Loucy (cell line): ENCODE data around the gene UGT2B7.
"Not testable (repeated sequence)": the region's sequence is repeated elsewhere in the genome, so short reads cannot be mapped to it uniquely, and the experiment has no call there.

Experiments used
- H2AFZ ChIP-seq: fragments of 200-600 bp; sonication (generic); 2 replicates; pipeline ENCODE4 v1.6.0; 2016; ENCODE audit warnings: antibody characterized with exemption, mild to moderate bottlenecking, low read length, moderate library complexity
- H3F3A ChIP-seq: fragments of 200-600 bp; 2 replicates; pipeline ENCODE4 v1.6.0; 2016; ENCODE audit warnings: antibody characterized with exemption, low read depth, mild to moderate bottlenecking
- H3K27me3 ChIP-seq: fragments of 200-600 bp; sonication (generic); 2 replicates; pipeline ENCODE4 v1.6.1; 2014; ENCODE audit warnings: low read length, mild to moderate bottlenecking; ENCODE audit not compliant: insufficient read depth, poor library complexity, severe bottlenecking
- H3K36me3 ChIP-seq: fragments of 200-600 bp; sonication (generic); 2 replicates; pipeline ENCODE4 v1.6.1; 2016; ENCODE audit warnings: low read length; ENCODE audit not compliant: insufficient read depth
- H3K4me1 ChIP-seq: fragments of 200-600 bp; sonication (generic); 2 replicates; pipeline ENCODE4 v1.5.1; 2014; ENCODE audit warnings: low read length, mild to moderate bottlenecking; ENCODE audit not compliant: insufficient read depth, poor library complexity, severe bottlenecking
- H3K4me2 ChIP-seq: fragments of 200-600 bp; sonication (generic); 2 replicates; pipeline ENCODE4 v1.6.0; 2014; ENCODE audit warnings: antibody characterized with exemption, low read length, low read depth, mild to moderate bottlenecking; ENCODE audit not compliant: poor library complexity, severe bottlenecking
- H3K4me3 ChIP-seq: fragments of 200-600 bp; sonication (generic); 2 replicates; pipeline ENCODE4 v1.5.1; 2014; ENCODE audit warnings: low read length, mild to moderate bottlenecking, mixed read lengths; ENCODE audit not compliant: poor library complexity, severe bottlenecking
- H3K79me2 ChIP-seq: fragments of 200-600 bp; sonication (generic); 2 replicates; pipeline ENCODE4 v1.6.1; 2014; ENCODE audit warnings: low read length; ENCODE audit not compliant: insufficient read depth
- H3K9ac ChIP-seq: fragments of 200-600 bp; sonication (generic); 2 replicates; pipeline ENCODE4 v1.6.0; 2014; ENCODE audit warnings: mild to moderate bottlenecking, low read depth, low read length, moderate library complexity; ENCODE audit not compliant: poor library complexity, severe bottlenecking
- H3K9me2 ChIP-seq: fragments of 200-600 bp; sonication (generic); replicated peaks from 2 replicates; pipeline ENCODE4 v1.6.1; 2016; ENCODE audit warnings: low read depth, low read length, mixed read lengths
- H3K9me3 ChIP-seq: fragments of 200-600 bp; sonication (generic); 2 replicates; pipeline ENCODE4 v1.6.1; 2014; ENCODE audit warnings: mild to moderate bottlenecking, antibody characterized with exemption, low read length, low read depth; ENCODE audit not compliant: insufficient read depth
- H4K20me1 ChIP-seq: fragments of 200-600 bp; sonication (generic); 2 replicates; pipeline ENCODE4 v1.6.0; 2014; ENCODE audit warnings: antibody characterized with exemption, low read length, mild to moderate bottlenecking; ENCODE audit not compliant: insufficient read depth, poor library complexity, severe bottlenecking
- CTCF ChIP-seq: fragments of 200-600 bp; sonication (generic); conservative IDR thresholded peaks from 2 replicates; pipeline ENCODE4 v1.5.1; 2014; ENCODE audit warnings: mild to moderate bottlenecking, antibody characterized with exemption, low read length
- EZH2phosphoT487 ChIP-seq: fragments of 200-600 bp; IDR thresholded peaks from 2 replicates; pipeline ENCODE4 v1.6.1; 2018; ENCODE audit warnings: antibody characterized with exemption, mild to moderate bottlenecking, moderate library complexity, borderline replicate concordance

The UGT2B7 gene

GRCh38 chr4:69096111-69096656 is at the start of gene UGT2B7:
TSS of gene UGT2B7 (plus strand) at chr4:69096474. CDS start at chr4:69096521, 47 bp downstream.
- Histone ChIP-seq H3K9me3 (no peaks in the 10 kb centered on the region), H2AFZ (no peak within 1 kb of the TSS), H3K9ac (no peak within 1 kb of the TSS), H3K27me3 (no peaks in the 10 kb centered on the region), H3K4me3 (no peak within 1 kb of the TSS), H3F3A (no peaks in the 10 kb centered on the region), H3K4me1 (no peaks in the 10 kb centered on the region), H3K9me2 (no peaks in the 10 kb centered on the region), H4K20me1 (no peaks in the 10 kb centered on the region), H3K4me2 (no peak within 1 kb of the TSS), H3K36me3 (no peaks in the 10 kb centered on the region), H3K79me2 (no peaks in the 10 kb centered on the region)
- no peak for TF ChIP-seq EZH2phosphoT487
- no peak for TF ChIP-seq CTCF

- no peaks in the 10 kb centered on the region for H3K4me1 ChIP-seq
- no peaks in the 10 kb centered on the region for H3K9me3 ChIP-seq
- no peaks in the 10 kb centered on the region for H3K9me2 ChIP-seq
- TF ChIP-seq CTCF: no peak
- no peak for TF ChIP-seq EZH2phosphoT487
- no peak overlapping the region for H3K4me3 ChIP-seq
- H3K36me3 ChIP-seq: no peaks in the 10 kb centered on the region
- H3K27me3 ChIP-seq: no peaks in the 10 kb centered on the region
- no peak overlapping the region for H2AFZ ChIP-seq
- H3K4me2 ChIP-seq: no peak overlapping the region
- H3K79me2 ChIP-seq: no peaks in the 10 kb centered on the region
- no peaks in the 10 kb centered on the region for H3F3A ChIP-seq
- no peaks in the 10 kb centered on the region for H4K20me1 ChIP-seq
- no peak overlapping the region for H3K9ac ChIP-seq
These were observed 46.4 kb upstream of the UGT2B7 start for GRCh38 chr4:69049860-69050259.

- not testable (repeated sequence) for H3K9me2 ChIP-seq, H3K4me3 ChIP-seq, H3K36me3 ChIP-seq, H3K27me3 ChIP-seq, H3K4me2 ChIP-seq, H4K20me1 ChIP-seq, H3K4me1 ChIP-seq, H3K9me3 ChIP-seq, H3F3A ChIP-seq, H2AFZ ChIP-seq, H3K79me2 ChIP-seq, H3K9ac ChIP-seq
These were observed 45.3 kb upstream of the UGT2B7 start for GRCh38 chr4:69050853-69051575.

- no peaks in the 10 kb centered on the region for H3K79me2 ChIP-seq
- TF ChIP-seq EZH2phosphoT487 (no peak), CTCF (no peak)
- no peaks in the 10 kb centered on the region for H3K9me3 ChIP-seq
- no peak overlapping the region for H3K4me3 ChIP-seq
- no peaks in the 10 kb centered on the region for H3K4me1 ChIP-seq
- H2AFZ ChIP-seq: no peak overlapping the region
- no peaks in the 10 kb centered on the region for H3F3A ChIP-seq
- H3K9me2 ChIP-seq: no peaks in the 10 kb centered on the region
- H4K20me1 ChIP-seq: no peaks in the 10 kb centered on the region
- H3K4me2 ChIP-seq: no peak overlapping the region
- no peaks in the 10 kb centered on the region for H3K27me3 ChIP-seq
- no peaks in the 10 kb centered on the region for H3K36me3 ChIP-seq
- H3K9ac ChIP-seq: no peak overlapping the region
These were observed 44.7 kb upstream of the UGT2B7 start for GRCh38 chr4:69051576-69051943.

- H2AFZ ChIP-seq, H3F3A ChIP-seq, H3K9me2 ChIP-seq, H3K36me3 ChIP-seq, H3K4me3 ChIP-seq, H3K27me3 ChIP-seq, H4K20me1 ChIP-seq, H3K79me2 ChIP-seq, H3K4me1 ChIP-seq, H3K9me3 ChIP-seq, H3K9ac ChIP-seq, H3K4me2 ChIP-seq: not testable (repeated sequence)
These were observed 42.9 kb upstream of the UGT2B7 start for GRCh38 chr4:69053309-69053885.
